ENCODE data around the gene C19orf67. TPM values are rescaled to one million over a fixed set of nuclear protein-coding genes. Genes with fewer than 3 reads are reported as not detected.

Gene C19orf67
- total RNA-seq, 1 experiment from 2014 or later = not detected

- peaks cover 6 to 18% of the 10 kb centered on the region in 2 experiments for H3K36me3 ChIP-seq (ENCODE audit: control insufficient read depth in 1 of 2, insufficient read depth in 2 of 2, low read length in 2 of 2)
- no TSS peak for BruUV-seq (replicated peaks)
- H3K4me2 ChIP-seq (ENCODE audit: low read length) = no peak overlapping the region
- H3K79me2 ChIP-seq (ENCODE audit: insufficient read depth, low read length) = no peaks in the 10 kb centered on the region
- ChIA-PET CTCF (no interaction called here), RAD21 (ENCODE audit: low non-redundant PET in 1 of 2, low total read pairs in 2 of 2, uncharacterized antibody in 2 of 2, unreplicated experiment in 2 of 2) (no interaction called here), POLR2A (no interaction called here)
- no peaks in the 10 kb centered on the region for H4K20me1 ChIP-seq (ENCODE audit: insufficient read depth)
- TF ChIP-seq JUND (IDR thresholded peaks at IDR 0.05) (no peak), RAD21 (IDR thresholded peaks at IDR 0.05; ENCODE audit: low read depth) (peak; percentile 30; the same call in 1 of the 2 replicates), CTCF (IDR thresholded peaks at IDR 0.05 in 2 of 3, conservative IDR thresholded peaks at IDR 0.05 in 1 of 3; ENCODE audit: borderline replicate concordance in 1 of 3, insufficient read depth in 1 of 3, low read depth in 2 of 3, low read length in 2 of 3) (peak; percentile 10 to 32 (median 32); a peak in 3 of 6 replicates), SRF (IDR thresholded peaks at IDR 0.05; ENCODE audit: low read depth) (no peak), EGR1 (IDR thresholded peaks at IDR 0.05; ENCODE audit: low read depth) (no peak), MAX (IDR thresholded peaks at IDR 0.05) (no peak)
- no peaks in the 10 kb centered on the region for H3K9me2 ChIP-seq (ENCODE audit: insufficient read depth)
- 0 out of 4 replicates have a peak, but pooled peaks cover 0 to 4% of the 10 kb centered on the region in 2 experiments for H3K4me1 ChIP-seq (ENCODE audit: control insufficient read depth in 1 of 2, insufficient read depth in 2 of 2, low read length in 2 of 2)
- H2AFZ ChIP-seq (ENCODE audit: low read depth, low read length, poor library complexity, severe bottlenecking) = no peak overlapping the region
- no peak overlapping the region for H3K4me3 ChIP-seq (replicated peaks in 1 of 2; ENCODE audit: low read depth in 1 of 2, low read length in 2 of 2)
- H3K27ac ChIP-seq (ENCODE audit: low read depth, low read length) = no peak overlapping the region
- H3K9me3 ChIP-seq (ENCODE audit: control insufficient read depth in 1 of 2, insufficient read depth in 1 of 2, low read depth in 1 of 2, low read length in 2 of 2) = peaks cover 3 to 7% of the 10 kb centered on the region in 2 experiments; a peak in 1 of 4 replicates
- no peaks in the 10 kb centered on the region for H3K27me3 ChIP-seq (ENCODE audit: insufficient read depth, low read length)
- intact Hi-C loops (cut with micrococcal nuclease) = no loop called here
- H3K9ac ChIP-seq (ENCODE audit: low read length) = no peak overlapping the region
- DNase-seq (ENCODE audit: low read depth, low spot score) (no peak), ATAC-seq (peak; percentile 64)
Observed at GRCh38 chr19:14097532-14098151, 12.1 kb upstream of the C19orf67 start.
